Activated T-cell treated with anti-CD3 and anti-CD28 coated beads for 48 hours (primary cell): ENCODE measurements around the gene NFATC3.
A peak's percentile ranks its signal among the peaks of the same experiment; 100 is the strongest.

Source experiments
- DNase-seq: peaks from one replicate; pipeline ENCODE4 v3.0.0-alpha.2; 2020; ENCODE audit warnings: low read depth

NFATC3 gene

DNA sequence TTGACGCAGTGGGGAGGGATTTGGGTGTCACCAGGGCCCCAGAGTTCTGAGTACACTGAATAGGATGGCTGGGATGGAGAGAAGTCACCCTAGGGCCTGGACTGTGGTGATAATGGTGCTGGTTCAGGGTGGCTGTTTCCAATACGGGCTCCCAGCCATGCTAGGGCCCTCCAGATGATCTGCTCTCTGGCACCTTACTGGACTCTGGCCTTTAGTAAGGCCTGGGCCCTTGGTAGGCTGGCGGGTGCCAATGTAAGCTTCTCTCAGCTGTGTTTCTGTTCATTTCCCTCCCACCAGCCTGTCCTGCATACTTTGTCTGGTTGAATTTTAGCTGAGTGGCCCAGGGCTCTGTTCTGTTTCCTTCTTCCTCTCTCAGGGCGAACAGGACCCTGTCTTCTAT, 162.8 kb downstream of the NFATC3 start:
- DNase-seq, result no peak

DNA sequence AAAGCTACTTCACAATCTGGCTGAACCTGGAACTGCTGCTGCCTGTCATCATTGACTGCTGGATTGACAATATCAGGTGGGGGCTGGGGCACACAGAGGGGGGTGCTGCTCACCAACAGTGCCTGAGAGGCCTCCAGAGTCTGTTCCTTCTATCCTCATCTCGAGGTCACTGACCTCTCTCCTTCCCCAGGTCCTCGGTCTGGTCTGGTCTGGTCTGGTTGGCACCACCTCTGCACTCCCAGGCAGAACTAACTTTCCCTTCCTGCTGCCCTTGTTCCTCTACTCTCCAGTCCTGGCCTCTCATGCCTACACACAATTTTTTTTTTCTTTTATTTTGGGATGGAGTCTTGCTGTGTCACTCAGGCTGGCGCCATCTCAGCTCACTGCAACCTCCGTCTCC, 164.2 kb downstream of the NFATC3 start:
- DNase-seq, result no peak

DNA sequence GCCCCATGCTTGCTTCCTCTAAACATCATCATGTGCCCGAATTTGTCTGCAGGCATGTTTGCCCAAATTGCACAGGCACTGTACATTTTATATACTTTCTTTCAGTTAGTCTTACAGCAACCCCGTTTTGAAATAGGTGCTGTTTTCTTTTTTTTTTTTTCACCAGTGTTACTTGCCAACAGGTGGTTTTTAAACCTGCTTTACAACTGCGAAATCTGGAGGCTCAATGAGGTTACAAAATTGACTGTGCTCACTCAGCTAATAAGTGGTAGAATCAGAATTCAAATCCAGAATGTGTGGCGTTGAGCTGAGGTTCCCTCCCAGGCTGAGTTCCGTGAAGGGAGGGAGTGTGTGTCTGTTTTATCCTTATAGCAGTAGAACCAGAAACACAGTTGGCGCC, 165.8 kb downstream of the NFATC3 start:
- no peak for DNase-seq

DNA sequence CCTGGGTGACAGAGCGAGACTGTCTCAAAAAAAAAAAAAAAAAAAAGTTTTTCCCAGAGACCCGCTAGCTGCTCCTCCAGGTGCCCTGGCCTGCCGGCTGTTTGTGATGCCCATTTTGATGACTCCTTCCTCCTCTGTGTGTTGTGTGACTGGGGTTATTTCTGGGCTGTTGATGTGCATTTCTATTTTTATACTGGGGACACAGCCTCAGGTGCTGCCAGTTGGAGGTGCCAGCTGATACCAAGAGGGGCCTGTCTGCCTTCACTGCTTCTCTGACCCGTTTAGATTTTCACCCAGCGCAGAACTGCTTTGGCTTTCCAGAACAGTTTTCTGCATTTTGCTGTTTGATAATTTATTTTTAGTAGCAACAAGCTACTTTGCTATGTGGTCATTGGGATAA, 166.7 kb downstream of the NFATC3 start:
- DNase-seq, result no peak

DNA sequence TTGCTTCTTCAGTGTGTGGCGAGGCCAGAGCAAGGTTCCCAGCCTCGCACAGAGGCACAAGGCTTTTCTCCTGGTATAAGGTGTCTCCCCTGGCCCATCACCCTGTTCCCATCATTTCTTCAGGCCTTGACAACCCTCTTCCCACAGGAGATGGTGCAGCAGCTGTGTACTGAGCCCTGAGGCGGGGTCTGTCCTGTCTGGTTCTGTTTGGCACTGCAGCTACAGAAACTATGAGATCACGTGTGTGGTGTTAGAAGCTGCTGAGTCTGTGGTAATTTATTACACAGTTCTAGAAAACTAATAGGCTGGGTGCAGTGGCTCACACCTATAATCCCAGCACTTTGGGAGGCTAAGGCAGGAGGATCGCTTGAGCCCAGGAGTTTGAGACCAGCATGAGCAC, 167.2 kb downstream of the NFATC3 start:
- no peak for DNase-seq

DNA sequence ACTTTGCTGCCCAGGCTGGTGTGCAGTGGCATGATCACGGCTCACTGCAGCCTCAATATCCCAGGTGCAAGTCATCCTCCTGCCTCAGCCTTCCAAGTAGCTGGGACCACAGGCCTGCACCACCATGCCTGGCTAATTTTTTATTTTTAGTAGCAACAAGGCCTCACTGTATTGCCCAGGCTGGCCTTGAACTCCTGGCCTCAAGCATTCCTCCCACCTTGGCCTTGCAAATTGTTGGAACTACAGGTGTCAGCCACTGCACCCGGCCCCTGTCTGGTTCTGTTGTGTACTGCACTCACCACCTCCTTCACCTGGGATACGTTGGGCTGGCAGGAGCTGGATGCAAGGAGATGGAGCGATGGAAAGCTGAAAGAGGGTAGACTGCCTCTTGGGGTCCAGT, 168.6 kb downstream of the NFATC3 start:
- DNase-seq, result no peak

DNA sequence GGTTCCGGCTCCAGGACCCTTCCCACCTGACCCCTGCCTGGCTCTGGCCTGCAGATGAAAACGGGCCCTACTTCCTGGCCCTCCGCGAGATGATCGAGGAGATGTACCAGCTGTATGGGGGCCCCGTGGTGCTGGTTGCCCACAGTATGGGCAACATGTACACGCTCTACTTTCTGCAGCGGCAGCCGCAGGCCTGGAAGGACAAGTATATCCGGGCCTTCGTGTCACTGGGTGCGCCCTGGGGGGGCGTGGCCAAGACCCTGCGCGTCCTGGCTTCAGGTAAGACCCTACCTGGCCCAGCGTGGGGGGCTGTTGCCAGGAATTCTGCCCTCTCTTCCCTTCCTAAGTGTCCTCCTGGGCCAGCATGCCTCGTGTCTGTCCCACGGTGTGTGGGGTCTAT, 170.5 kb downstream of the NFATC3 start:
- DNase-seq, result no peak

DNA sequence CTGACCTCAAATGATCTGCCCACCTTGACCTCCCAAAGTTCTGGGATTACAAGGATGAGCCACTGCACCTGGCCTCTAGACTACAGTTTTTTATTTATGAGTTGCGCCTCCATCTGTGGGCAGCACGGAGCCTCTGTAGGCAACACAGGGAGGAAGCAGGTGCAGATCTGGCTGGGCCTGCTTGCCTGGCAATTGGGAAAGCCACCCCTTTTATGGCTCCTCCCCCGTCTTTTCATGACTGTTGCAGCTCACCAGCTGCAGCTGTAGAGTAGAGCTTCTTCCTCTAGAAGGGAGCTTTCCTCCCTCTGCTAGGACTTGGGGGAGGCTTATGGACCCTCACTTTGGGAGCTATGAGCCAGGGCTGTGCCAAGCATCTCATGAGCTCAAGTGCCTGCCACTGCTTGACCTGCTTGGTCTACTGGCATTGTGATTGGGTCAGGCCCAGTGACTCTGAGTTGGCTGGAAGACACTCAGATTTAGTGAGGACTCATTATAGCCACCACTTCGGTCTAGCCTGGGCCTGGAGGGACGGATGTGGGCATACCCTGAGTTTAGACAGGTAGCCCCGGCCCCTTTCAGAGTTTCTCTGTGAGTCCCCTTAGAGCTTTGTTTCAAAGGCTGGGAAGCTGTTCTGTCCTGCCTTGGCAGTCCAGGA, 172.2 kb downstream of the NFATC3 start:
- no peak for DNase-seq

DNA sequence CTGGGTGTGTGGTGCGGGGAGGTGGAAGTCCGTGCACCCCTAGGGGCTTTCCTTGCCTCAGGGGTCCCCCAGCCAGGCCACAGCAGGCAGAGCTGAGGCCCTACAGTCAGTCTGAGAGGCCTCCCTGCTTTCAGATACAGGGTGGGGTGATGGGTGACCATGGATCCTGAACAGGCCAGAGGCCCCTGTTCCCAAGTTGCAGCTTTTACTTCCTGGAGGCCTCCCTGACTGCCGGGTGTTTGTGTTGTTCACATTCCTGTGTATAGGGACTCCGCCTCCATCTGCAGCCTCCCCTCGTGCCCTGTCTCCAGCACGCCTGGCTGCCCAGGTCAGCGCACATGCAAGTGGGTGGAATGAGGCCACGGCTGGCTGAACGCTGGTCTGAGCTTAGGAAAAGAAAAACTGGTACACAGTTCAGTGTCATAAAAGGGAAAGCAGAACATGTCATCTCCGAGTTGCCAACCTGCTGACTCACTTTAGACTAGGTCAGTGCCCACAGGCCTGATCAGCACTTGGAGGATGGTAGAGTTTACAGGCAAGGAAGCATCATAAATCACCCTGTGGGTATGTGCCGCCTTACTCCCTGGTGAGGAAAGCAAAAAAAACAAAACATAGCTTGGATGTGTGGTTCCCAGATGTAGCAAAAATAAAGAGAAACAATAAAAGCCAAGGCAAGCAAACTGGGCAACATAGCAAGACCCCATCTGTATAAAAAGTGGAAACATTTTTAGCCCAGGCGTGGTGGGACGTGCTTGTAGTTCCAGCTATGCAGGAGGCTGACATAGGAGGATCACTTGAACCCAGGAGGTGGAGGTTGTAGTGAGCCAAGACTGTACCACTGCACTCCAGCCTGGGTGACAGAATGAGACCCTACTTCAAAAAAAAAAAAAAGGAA, 173.0 kb downstream of the NFATC3 start:
- no peak for DNase-seq

DNA sequence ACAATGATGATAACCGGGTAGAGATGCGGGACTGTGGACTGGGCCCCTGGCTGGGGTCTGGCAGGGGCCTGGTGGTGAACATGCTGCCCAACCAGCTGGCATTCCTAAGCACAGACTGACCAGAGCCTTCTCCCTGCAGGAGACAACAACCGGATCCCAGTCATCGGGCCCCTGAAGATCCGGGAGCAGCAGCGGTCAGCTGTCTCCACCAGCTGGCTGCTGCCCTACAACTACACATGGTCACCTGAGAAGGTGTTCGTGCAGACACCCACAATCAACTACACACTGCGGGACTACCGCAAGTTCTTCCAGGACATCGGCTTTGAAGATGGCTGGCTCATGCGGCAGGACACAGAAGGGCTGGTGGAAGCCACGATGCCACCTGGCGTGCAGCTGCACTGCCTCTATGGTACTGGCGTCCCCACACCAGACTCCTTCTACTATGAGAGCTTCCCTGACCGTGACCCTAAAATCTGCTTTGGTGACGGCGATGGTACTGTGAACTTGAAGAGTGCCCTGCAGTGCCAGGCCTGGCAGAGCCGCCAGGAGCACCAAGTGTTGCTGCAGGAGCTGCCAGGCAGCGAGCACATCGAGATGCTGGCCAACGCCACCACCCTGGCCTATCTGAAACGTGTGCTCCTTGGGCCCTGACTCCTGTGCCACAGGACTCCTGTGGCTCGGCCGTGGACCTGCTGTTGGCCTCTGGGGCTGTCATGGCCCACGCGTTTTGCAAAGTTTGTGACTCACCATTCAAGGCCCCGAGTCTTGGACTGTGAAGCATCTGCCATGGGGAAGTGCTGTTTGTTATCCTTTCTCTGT, 174.0 kb downstream of the NFATC3 start:
- DNase-seq, result no peak

DNA sequence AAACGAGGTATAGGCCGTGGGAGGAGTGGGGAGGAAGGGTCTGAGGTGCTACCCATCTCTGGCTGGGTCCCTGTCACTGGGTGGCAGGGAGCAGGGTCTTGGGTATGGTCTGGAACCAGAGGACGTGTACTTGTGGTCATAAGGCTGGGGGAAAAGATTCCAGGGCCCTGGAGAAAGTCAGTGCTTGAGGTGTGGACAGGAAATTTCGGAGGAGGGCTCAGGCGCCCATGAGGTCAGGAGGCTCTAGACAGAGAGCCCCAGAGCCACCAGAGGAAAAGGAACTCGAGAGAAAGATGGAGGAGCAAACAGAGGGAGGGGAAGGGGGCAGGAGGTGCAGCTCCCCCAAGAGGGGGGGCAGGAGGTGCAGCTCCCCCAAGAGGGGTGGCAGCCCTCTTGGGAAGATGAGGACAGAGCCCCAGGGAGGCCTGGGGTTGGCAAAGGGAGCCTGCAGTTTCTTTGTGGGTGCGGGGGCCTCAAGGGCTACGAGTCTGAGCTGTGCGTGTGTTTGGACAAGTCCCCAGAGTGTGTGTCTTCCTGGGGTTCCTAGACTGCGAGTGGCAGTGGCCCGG, 178.5 kb downstream of the NFATC3 start:
- DNase-seq, result no peak

DNA sequence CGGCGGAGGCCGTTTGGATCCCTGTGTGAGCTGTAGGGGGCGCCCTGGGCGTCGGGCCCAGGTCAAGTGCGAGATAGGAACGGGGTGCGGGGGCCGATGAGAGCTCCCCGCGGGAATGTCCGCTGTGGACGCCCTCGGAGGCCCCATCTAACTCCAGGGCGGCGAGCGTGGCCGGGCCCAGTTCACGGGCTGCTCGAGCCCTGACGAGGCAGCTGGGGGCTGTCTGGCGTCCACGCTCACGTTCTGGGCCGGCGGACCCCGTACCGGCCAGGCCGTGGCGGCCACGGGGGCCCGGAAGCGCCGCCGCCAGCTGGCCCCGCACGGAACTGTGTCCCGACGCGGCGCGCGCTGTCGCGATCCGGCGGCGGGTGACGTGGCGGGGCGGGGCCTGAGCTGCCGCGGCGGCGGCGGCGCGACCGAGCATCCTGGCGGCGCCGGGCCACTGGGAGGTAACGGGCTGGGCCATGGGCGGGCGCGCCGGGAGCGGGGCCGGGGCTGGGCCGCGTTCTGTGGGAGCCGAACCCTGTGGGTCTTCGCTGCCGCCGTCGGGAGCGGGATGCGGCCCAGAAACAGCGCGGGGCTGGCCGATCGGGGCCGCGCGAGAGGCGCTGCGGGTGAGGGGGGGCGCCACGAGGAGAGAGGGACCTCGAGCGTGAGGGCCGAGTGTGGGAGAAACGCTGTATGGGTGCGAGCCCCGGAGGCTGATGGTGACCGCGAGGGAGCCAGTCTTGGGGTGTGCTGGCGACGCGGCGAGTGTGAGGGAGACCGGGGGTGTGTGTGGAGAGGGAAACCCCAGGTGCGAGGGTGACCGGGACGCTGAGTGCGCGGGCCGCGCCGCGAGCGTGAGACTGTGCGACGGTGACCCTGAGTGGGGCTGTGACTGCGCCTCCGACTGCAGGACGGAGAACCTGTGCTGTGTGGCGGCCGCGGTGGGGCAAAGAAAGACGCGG, 179.2 kb downstream of the NFATC3 start, which contains the start of gene SLC7A6:
TSS of gene SLC7A6 (plus strand) at position 399 of the 950 bp plus-strand sequence. CDS start 10,201 bp downstream, outside the sequence.
- DNase-seq, result peak; percentile 87

DNA sequence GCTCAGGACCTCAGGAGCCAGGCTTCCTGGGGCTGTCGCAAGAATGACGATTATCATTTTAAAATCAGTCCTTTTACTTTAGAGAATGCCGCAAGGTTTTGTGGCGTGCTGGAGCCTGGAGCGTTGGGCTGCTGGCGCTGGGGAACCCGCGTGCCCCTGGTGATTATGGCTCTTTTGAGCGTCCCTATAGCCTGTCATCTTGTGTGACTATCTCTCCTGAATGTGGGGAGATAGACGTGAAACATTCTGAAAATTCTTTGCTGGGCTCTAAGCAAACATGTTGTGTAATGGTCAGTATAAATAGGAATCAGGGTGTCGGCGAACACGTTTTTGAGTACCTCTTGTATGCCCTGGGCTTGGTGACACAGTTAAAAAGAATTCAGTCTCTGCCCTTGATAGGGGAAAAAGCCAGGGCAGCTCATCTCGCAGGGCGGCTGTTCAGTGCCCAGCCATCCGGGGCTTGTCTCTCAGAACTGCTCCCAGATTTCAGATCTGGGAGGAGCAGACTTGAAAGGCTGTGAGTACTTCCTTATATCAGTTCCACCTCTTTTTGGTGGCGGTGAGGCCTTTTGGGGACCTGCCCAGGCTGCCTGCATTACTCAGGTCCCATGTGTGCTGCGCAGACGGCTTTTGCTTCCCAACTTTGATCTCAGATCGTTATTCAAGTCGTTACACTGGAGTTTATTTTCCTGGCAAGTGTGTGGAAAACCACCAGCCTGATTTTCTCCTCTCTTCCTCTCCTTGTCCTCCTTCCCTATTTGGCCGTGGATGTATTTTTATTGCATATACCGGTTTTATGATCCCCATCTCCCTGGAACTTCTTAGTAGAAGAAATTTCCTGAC, 180.1 kb downstream of the NFATC3 start:
- peak; percentile 37 for DNase-seq

DNA sequence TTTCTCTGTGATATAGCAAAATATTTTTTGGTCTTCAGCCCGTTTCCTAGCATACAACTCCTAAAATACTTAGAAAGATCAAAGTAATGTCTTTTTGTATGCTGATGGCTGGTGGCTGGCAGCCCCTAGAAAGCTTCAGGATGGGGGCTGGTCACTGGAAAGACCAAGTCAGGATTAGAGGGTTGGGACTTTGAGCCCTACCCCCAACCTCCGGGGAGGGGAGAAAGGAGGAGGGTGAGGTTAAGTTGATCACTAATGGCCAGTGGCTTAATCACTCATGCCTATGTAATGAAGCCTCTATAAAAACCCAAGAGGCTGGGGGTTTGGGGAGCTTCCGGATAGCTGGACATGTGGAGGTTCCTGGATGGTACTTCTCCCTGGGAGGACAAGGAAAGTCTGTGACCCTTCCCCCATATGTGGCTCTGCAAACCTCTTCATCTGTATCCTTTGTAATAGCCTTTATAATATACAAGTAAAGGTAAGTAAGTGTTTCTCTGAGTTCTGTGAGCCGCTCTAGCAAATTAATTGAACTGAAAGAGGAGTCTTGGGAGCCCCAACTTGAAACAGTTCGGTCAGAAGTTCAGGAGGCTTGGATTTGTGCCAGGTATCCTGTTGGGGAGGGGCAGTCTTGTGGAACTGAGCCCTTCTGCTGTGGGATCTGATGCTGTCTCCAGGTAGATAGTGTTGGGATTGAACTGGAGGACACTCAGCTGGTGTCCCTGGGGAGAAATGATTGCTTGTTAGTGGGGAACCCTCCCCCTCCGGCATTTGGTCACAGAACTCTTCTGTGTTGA, 182.6 kb downstream of the NFATC3 start:
- no peak for DNase-seq

DNA sequence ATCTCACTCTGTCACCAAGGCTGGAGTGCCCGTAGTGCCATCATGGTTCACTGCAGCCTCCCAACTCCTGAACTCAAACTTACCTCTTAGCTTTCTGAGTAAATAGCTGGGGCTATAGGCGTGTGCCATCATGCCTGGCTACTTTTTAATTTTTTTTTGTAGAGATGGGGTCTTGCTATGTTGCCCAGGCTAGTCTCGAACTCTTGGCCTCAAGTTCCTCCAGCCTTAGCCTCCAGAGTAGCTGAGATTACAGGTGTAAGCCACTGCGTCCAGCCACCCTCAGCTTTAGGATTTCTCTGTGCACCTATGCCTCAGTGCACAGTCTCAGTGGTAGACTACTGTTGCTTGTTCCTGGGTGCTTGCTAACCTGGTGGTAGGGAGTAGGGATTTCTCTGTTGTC, 184.6 kb downstream of the NFATC3 start:
- DNase-seq, result no peak

DNA sequence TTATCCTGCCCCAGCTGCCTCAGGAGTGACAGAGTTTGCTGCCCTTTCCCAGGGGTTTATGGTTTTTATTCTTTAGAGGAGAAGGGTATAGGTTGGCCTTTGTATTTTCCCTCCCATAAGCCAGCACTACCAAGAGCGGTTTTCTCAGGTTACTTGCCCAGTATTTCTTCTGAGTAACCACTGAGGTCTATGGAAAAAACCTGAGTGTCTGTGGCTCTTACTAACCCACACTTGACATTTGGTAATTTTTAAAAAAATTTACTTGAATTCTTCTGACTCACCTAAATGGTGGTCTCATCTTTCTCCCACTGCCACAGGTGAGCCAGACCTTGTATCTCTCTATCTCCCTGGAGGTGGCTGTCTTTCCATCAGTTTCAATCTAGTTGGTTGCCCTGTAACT, 185.2 kb downstream of the NFATC3 start:
- no peak for DNase-seq

DNA sequence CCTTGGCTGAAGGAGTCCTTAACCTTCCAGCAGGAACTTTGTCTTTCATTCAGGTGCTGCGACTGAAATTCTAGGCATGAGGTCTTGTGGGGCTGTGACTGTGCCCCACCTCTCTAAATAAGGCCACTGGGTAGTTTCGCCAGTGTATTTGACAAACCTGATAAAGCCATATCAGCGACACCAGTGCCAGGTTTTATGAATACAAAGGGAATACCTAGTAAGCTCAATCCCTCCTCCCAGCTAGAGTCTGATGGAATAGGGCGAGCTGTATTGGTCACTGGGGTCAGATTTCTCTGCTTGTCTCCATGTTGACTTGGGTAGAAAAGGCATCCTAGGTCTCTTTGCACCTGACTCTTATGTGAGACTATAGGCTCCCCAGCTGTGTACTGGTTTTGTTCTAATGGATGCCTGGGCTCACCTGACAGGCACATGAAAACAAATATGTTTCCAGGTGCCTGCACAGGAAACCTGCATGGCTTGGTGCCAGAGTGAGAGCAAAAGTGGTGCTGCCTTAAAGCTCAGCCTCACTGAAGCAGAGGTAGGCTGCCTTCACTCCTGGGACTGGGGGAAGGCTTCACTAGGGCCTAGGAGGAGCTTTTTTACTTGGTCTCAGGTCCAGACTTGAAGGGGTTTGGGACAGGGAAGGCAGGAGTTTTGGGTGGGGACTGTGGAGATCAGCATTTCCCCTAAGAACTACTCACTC, 187.5 kb downstream of the NFATC3 start:
- no peak for DNase-seq

DNA sequence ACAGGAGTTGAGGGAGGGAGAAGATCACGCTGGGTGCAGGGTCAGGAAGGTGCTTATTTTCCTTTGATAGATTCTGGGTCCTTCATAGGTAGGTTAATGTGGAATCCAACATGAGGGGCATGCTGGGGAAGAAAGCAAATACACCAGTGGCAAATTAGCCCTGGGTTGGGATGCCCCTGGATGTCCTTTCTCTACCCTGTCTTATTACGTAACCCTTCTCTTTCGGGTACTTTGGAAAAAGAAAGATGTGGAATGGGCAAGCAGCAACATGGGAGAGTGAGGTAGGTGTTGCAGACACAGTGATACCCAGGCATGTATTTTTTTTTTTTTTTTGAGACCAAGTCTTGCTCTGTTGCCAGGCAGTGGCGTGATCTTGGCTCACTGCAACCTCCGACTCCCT, 188.3 kb downstream of the NFATC3 start:
- DNase-seq, result no peak

DNA sequence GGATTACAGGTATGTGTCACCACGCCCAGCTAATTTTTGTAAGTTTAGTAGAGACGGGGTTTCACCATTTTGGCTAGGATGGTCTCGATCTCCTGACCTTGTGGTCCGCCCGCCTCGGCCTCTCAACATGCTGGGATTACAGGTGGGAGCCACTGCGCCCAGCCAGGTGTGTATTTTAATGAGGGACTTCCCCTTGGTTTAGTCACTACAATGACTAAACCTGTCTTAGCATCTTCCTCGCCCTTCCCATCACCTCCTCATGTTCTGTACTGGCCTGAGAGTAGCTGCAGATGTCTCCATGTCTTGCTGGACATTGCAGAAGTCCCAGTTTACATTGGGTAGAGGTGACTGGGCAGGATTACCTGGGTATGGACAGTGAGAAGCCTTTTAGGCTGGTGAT, 188.7 kb downstream of the NFATC3 start:
- no peak for DNase-seq
